Measurements from ENCODE around the gene TMEM191B.
"Not testable (repeated sequence)": the region's sequence is repeated elsewhere in the genome, so short reads cannot be mapped to it uniquely, and the experiment has no call there.

- TF ChIP-seq CTCF (IDR thresholded peaks at IDR 0.05; ENCODE audit: insufficient read depth, low read length); REST (IDR thresholded peaks at IDR 0.05; ENCODE audit: insufficient replicate concordance, low read depth); GABPA (IDR thresholded peaks at IDR 0.05; ENCODE audit: low read depth): not testable (repeated sequence)
These were observed 25.4 kb downstream of the TMEM191B start for GRCh38 chr22:18552839-18553597.

All from HL-60 (cell line).